GM12873 (cell line): ENCODE results near the gene ZDHHC22.

Experiments
- CTCF ChIP-seq: IDR thresholded peaks from 2 replicates; pipeline ENCODE4 v1.5.1; 2012; ENCODE audit warnings: low read depth, mild to moderate bottlenecking, moderate library complexity, low read length, control low read depth; ENCODE audit not compliant: insufficient read depth; ENCODE audit errors: missing control alignments

ZDHHC22 gene

GRCh38 chr14:77107228-77107627 lies 34.4 kb downstream of the ZDHHC22 start:
- TF ChIP-seq CTCF: no peak

GRCh38 chr14:77106666-77107065 lies 34.9 kb downstream of the ZDHHC22 start:
- TF ChIP-seq CTCF: no peak

GRCh38 chr14:77105145-77105939 lies 36.2 kb downstream of the ZDHHC22 start:
- no peak for TF ChIP-seq CTCF

GRCh38 chr14:77104393-77104792 lies 37.2 kb downstream of the ZDHHC22 start:
- TF ChIP-seq CTCF: no peak

- TF ChIP-seq CTCF: no peak
Observed at GRCh38 chr14:77103951-77104350, 37.6 kb downstream of the ZDHHC22 start.

- TF ChIP-seq CTCF: no peak
Observed at GRCh38 chr14:77103475-77103874, 38.1 kb downstream of the ZDHHC22 start.

GRCh38 chr14:77102154-77102553 lies 39.4 kb downstream of the ZDHHC22 start:
- TF ChIP-seq CTCF: no peak

- no peak for TF ChIP-seq CTCF
Observed at GRCh38 chr14:77100961-77101360, 40.6 kb downstream of the ZDHHC22 start.
